Measurements from ENCODE around the gene PHC1. TPM values are rescaled to one million over a fixed set of nuclear protein-coding genes. Genes with fewer than 3 reads are reported as not detected.

The PHC1 gene
- total and polyA plus RNA-seq, 7 donors, result 11.3 to 27.1 (median 17.7) TPM

- Histone ChIP-seq H3K36me3 (ENCODE audit: insufficient read depth in 1 of 2, low read depth in 1 of 2) (peaks cover 0 to 29% of the 10 kb centered on the region in 2 donors), H3K27me3 (ENCODE audit: insufficient read depth in 3 of 3, low read length in 2 of 3) (no peaks in the 10 kb centered on the region), H3K27ac (no peak overlapping the region), H3K4me1 (no peaks in the 10 kb centered on the region), H3K9me3 (no peaks in the 10 kb centered on the region), H3K4me3 (no peak overlapping the region)
- intact Hi-C loops (cut with DNase I), result no loop called here
- 63 to 82% (median 77%) methylated on average over 4 of the region's 4 CpGs for WGBS, 3 donors
- no peak for ATAC-seq
- no peak for DNase-seq
- TF ChIP-seq, protein P1, sequence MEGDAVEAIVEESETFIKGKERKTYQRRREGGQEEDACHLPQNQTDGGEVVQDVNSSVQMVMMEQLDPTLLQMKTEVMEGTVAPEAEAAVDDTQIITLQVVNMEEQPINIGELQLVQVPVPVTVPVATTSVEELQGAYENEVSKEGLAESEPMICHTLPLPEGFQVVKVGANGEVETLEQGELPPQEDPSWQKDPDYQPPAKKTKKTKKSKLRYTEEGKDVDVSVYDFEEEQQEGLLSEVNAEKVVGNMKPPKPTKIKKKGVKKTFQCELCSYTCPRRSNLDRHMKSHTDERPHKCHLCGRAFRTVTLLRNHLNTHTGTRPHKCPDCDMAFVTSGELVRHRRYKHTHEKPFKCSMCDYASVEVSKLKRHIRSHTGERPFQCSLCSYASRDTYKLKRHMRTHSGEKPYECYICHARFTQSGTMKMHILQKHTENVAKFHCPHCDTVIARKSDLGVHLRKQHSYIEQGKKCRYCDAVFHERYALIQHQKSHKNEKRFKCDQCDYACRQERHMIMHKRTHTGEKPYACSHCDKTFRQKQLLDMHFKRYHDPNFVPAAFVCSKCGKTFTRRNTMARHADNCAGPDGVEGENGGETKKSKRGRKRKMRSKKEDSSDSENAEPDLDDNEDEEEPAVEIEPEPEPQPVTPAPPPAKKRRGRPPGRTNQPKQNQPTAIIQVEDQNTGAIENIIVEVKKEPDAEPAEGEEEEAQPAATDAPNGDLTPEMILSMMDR (IDR thresholded peaks at IDR 0.05), result no peak
These were observed 43.3 kb downstream of the PHC1 start for GRCh38 chr12:8957561-8957960.

DNA sequence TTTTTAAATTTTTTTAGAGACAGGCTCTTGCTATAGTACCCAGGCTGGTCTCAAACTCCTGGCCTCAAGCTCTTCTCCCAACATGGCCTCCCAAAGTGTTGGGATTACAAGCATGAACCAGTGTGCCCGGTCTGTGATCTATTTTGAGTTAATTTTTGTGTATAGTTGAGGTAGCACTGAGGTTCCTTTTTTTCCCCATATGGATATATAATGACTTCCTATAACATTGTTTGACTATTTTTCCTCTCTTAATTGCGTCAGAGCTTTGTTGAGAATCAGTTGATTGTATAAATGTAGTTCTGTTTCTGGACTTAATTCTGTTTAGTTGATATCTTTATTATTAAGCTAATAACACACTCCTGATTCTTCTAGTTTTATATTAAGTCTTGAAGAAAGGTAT lies 43.8 kb downstream of the PHC1 start:
- intact Hi-C loops (cut with DNase I), result no loop called here
- DNase-seq, result no peak
- 31 to 68% (median 64%) methylated on average over 2 of the region's 2 CpGs for WGBS, 3 donors

GRCh38 chr12:8960176-8960575 lies 45.9 kb downstream of the PHC1 start:
- no peaks in the 10 kb centered on the region for H3K27me3 ChIP-seq (ENCODE audit: insufficient read depth in 3 of 3, low read length in 2 of 3)
- WGBS, 3 donors, result 97 to 99% (median 98%) methylated on average over 2 of the region's 2 CpGs

More for the DNA sequence above, 43.8 kb downstream of the PHC1 start:
- H3K4me3 ChIP-seq, result no peak overlapping the region
- ATAC-seq, result no peak
- no peaks in the 10 kb centered on the region for H3K27me3 ChIP-seq (ENCODE audit: insufficient read depth in 3 of 3, low read length in 2 of 3)
- TF ChIP-seq, protein P1 (IDR thresholded peaks at IDR 0.05), result no peak
- H3K36me3 ChIP-seq (ENCODE audit: insufficient read depth in 1 of 2, low read depth in 1 of 2), result peaks cover 0 to 28% of the 10 kb centered on the region in 2 donors
- H3K9me3 ChIP-seq, result no peaks in the 10 kb centered on the region
- H3K4me1 ChIP-seq, result no peaks in the 10 kb centered on the region
- H3K27ac ChIP-seq, result no peak overlapping the region

DNA sequence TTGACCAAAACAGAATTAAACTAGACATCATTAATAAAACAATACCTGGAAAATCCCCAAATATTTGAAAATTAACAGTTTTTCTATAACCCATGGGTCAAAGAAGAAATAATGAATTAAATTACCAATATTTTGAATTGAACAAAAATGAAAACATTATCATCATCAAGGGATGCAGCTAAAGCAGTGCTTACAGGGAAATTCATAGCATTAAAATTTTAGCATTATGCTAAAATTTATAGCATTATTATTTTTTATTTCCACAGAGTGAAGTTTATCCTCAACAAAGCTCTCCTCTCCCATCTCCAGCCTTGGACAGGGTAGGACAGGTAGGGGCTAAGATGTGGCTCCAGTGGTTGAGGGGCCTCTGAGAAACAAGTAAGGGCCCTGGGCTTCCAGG lies 54.5 kb downstream of the PHC1 start:
- DNase-seq (no peak), ATAC-seq (no peak)
- no peaks in the 10 kb centered on the region for H3K27me3 ChIP-seq (ENCODE audit: insufficient read depth in 3 of 3, low read length in 2 of 3)
- intact Hi-C loops (cut with DNase I), result no loop called here
- TF ChIP-seq, protein P1 (IDR thresholded peaks at IDR 0.05), result no peak
- peaks cover 22% of the 10 kb centered on the region for H3K9me3 ChIP-seq
- no peak overlapping the region for H3K27ac ChIP-seq
- H3K36me3 ChIP-seq (ENCODE audit: insufficient read depth in 1 of 2, low read depth in 1 of 2), result no peaks in the 10 kb centered on the region
- H3K4me3 ChIP-seq, result no peak overlapping the region
- H3K4me1 ChIP-seq, result no peaks in the 10 kb centered on the region

More at GRCh38 chr12:8960176-8960575, 45.9 kb downstream of the PHC1 start:
- no peaks in the 10 kb centered on the region for H3K4me1 ChIP-seq
- intact Hi-C loops (cut with DNase I), result no loop called here
- DNase-seq (no peak), ATAC-seq (no peak)
- peaks cover 0 to 12% of the 10 kb centered on the region in 2 donors for H3K36me3 ChIP-seq (ENCODE audit: insufficient read depth in 1 of 2, low read depth in 1 of 2)
- H3K9me3 ChIP-seq, result no peaks in the 10 kb centered on the region
- no peak overlapping the region for H3K27ac ChIP-seq
- TF ChIP-seq, protein P1 (IDR thresholded peaks at IDR 0.05), result no peak
- H3K4me3 ChIP-seq, result no peak overlapping the region

- intact Hi-C loops (cut with DNase I), result no loop called here
- peaks cover 22% of the 10 kb centered on the region for H3K9me3 ChIP-seq
- no peaks in the 10 kb centered on the region for H3K27me3 ChIP-seq (ENCODE audit: insufficient read depth in 3 of 3, low read length in 2 of 3)
- TF ChIP-seq, protein P1 (IDR thresholded peaks at IDR 0.05), result no peak
- H3K4me3 ChIP-seq, result no peak overlapping the region
- no peak for ATAC-seq
- H3K4me1 ChIP-seq, result no peaks in the 10 kb centered on the region
- no peak for DNase-seq
- no peaks in the 10 kb centered on the region for H3K36me3 ChIP-seq (ENCODE audit: insufficient read depth in 1 of 2, low read depth in 1 of 2)
- 65 to 80% (median 66%) methylated on average over 2 of the region's 2 CpGs for WGBS, 3 donors
- H3K27ac ChIP-seq, result no peak overlapping the region
These were observed 55.6 kb downstream of the PHC1 start for GRCh38 chr12:8969861-8970411.

All from psoas muscle (tissue), 8 donors.